ENCODE data around the gene SEC62.

SEC62 gene, protein sequence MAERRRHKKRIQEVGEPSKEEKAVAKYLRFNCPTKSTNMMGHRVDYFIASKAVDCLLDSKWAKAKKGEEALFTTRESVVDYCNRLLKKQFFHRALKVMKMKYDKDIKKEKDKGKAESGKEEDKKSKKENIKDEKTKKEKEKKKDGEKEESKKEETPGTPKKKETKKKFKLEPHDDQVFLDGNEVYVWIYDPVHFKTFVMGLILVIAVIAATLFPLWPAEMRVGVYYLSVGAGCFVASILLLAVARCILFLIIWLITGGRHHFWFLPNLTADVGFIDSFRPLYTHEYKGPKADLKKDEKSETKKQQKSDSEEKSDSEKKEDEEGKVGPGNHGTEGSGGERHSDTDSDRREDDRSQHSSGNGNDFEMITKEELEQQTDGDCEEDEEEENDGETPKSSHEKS

DNA sequence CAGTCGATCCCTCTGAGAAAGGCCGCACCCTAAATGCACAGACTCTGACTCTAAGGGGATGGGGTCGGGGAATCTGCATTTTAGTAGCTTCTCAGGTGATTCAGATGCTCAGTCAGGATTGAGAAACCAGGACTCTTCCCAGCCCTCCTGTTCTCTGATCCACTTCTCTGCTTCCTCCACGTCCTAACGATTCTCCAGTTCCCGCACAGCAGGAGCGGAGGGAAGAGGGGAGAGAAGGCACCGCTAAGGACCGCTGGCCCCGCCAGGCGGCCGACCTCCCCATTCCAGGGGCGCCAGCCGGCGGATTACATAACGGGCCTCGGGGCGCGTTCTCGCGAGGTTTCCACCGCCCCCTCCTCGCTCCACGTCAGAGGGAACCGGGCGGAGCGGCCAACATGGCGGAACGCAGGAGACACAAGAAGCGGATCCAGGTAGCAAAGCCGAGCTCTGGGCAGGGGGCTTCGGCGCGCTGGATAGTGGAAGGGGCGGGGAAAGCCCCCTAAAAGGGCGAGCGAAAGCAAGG is at the start of gene SEC62:
Gene SEC62, plus strand, starts transcription at position 380 of the 523 bp plus-strand sequence. Its CDS starts 16 bp downstream, at position 396.
- DNase-seq = peak; percentile 92

DNA sequence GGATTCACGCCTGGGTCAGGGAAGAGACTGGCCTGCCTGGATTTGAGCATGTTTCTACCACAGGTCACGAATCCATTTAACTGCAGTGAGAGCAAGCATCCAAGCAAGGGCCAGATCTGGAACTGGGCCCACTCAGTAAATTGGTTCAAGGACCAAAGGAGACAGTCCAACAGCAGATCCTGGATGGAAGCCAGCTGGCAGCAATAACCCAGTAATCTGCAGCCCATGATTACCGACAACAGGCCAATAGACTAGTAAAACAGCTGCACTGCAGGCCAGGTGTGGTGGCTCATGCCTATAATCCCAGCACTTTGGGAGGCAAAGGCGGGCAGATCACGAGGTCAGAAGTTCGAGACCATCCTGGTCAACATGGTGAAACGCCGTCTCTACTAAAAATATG is 43.4 kb upstream of the SEC62 start:
- DNase-seq = no peak

DNA sequence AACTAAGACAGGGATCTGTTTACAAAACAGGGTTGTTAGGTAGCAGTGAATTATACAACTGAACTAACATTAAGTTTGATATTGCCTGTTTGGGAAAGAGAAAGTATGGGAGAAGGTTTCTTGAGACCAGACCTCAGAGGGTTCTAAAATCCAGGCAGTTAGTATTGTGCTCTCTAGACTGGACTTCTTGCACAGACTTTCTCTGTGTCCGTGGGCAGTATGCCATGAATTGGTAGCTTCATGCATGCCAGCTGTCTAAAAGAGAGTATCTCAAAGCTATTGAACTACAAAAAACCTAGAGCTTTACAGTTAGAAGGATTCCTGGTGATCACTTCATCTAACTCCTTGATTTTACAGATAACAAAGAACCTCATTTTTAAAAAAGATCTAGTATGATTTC is 42.8 kb upstream of the SEC62 start:
- DNase-seq = no peak

DNA sequence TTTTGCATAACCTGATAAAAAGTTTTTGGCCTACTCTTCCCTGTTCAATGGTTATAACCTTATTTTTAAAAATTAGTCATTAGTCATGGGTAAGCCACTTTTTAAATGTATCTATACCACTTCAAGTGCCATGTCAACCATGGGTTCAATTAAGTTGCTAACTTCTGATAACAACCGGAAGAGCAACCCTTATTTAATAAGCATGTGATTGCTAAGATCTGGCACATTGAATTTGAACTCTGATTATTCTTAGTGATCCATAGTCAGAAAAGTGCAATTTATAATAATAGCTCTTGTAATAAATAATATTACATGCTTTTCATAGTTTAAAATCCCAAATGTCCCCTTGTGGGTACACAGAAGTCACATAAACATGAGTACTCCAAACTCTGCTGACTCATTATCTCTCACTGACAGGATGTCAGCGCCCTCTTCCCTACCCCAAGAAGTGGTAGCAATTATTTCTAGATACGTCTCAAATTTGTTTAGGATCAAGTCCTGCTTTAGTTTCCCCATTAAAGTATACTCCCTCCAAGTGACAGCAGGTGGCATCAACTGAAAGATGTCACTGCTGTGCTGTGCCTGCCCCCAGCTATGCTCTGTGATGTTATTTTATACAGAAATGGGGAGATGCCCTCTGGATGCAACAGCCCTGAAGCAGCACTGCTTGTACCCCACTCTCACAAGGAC is 36.6 kb upstream of the SEC62 start:
- DNase-seq = peak; percentile 25

DNA sequence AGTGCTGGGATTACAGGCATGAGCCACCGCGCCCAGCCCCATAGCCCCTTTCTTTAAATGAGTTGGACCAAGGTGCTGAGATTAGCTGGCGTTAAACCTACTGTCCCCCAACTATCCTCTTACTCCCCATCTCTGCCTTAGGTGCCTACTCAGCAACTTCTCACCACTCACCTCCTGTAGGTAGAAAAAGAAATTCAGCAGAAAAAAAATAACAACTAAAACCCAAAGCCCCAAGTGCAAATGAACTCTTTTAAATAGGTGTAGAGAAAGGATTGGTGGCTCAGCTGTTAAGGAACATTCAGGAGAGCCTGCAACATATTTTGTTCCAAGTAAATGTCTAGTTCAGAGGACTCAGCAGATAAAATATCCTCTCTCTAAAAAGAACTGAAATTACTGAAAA is 35.8 kb upstream of the SEC62 start:
- DNase-seq = no peak

DNA sequence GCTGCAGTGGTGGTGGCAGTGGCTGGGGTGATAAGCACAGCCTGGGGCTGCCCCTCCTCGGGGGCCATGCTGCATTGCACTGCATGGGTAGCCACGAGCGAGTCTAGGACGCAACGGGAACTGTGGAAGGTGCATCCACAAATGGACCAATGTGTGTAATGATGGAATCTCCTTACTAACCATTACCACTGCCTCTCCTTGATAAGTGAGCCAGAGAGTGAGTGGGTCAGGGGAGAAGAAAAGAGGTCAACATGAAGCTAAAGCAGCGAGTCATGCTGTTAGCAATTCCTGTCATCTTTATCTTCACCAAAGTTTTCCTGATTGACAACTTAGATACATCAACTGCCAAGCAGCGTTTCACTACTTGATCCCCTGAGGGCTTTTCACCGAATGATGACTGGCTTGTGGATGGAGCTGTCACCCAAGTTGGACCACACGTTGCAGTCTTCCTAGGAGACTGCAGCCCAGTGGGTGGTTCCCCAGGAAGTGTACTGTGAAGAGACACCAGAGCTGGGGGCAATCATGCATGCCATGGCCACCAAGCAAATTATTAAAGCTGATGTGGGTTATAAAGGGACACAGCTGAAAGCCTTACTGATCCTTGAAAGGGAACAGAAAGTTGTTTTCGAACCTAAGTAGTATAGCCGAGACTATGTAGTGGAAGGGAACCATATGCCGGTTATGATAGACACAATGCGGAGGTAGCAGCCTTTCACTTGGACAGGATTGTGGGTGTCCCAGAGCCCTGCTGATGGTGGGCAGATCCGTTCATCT is 34.7 kb upstream of the SEC62 start:
- peak; percentile 53 for DNase-seq

DNA sequence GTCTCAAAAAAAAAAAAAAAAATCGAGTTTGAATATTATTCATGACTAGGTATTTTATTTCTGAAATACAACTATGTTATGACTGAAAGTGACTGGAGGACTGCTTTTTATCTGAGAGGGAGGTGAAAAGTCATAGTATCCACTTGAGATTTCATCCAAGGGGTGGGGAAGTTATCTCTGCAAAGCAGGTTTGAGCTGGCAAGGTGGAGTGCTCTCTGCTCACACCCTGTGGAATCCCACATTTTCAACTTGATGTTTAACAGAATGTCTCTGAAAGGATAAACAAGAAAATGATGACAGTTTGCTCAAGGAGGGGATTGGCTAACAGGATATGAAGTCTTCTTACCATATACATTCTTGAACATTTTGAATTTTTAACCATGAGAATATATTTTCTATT is 27.3 kb upstream of the SEC62 start:
- DNase-seq = no peak

DNA sequence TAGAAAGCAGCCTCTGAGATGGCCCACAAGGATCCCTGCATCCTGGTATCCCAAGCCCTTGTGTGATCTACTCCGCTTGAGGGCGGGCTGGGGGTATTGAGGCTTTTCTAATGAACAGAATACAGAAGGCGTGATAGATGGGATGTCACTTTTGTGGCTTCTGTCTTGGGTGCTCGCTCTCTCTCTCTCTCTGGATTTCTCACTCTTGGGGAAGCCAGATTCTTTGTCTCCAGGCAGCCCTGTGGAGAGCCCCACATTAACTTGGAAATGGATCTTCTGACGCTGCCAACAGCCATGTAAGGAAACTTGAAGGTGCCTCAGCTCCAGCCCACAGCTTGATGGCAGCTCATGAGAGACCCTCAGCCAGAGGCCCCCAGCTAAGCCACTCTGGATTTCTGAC is 26.9 kb upstream of the SEC62 start:
- DNase-seq = no peak

DNA sequence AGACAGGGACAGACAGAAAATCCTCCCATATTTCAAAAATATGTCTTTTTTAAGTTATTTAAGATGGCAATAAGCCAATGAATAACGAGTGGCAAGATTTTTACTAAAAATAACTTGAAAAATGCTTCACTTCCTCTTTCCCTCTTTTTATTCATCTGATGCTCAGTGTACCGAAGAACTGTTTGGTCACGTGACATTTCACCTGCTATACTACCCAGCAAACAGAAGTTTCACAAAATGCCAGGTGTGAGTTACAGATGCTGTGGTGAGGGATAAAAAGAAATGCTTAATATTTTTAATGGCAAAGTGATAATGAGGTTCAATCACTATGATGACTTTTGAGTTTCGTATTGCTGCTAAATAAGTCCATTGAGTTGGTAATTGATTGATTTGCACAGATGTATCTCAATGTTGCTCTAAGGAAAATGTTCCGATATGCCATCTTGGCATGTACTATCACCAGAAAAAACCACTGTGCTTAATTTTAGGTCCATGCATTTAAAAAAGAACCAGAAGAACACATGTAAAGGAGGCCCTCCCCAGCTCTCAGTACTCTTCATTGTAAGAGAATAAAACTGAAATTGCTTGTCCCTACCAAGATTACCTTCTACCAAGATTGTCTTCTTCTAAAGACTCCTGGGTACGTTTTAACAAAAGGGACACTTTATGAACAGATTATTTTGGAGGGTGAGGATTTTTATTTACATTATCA is 26.0 kb upstream of the SEC62 start:
- DNase-seq = peak; percentile 11

DNA sequence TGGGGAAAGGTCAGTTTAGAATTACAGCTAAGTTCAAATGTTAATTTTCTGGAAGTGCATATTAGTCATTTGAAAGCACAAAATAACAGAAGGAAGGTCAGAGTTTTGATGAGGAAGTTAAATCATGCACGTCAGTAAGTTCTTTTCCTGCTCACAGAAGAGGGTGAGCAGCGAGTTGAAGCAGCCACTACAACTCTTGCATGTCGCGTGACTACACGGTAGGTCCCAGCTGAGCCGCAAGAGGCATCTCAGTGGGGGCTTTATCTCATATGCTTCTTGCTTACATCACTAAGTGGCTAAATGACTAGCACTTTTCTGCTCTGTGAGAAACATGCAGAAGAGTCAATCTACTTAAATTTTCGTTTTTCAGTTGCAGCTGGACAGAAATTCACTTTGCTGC is 21.3 kb upstream of the SEC62 start:
- DNase-seq = peak; percentile 83

DNA sequence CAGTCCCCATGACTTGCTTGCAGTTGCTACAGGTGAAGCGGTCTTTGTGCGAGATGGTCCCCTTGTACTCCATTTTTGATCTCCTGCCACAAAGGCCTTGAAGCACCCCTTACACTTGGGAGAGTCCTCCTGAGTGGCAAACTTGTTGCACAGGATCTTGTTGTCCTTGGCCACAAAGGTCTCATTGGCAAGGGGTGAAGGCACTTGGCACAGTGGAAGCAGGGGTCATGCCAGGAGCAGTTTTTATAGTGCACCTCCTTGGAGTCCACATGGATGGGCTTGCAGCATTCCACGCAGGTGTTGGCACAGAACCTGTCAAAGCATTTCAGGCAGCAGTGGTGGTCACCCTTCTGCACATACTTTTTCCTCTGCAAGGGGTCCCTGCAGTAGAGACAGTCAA is 20.3 kb upstream of the SEC62 start:
- DNase-seq = no peak

DNA sequence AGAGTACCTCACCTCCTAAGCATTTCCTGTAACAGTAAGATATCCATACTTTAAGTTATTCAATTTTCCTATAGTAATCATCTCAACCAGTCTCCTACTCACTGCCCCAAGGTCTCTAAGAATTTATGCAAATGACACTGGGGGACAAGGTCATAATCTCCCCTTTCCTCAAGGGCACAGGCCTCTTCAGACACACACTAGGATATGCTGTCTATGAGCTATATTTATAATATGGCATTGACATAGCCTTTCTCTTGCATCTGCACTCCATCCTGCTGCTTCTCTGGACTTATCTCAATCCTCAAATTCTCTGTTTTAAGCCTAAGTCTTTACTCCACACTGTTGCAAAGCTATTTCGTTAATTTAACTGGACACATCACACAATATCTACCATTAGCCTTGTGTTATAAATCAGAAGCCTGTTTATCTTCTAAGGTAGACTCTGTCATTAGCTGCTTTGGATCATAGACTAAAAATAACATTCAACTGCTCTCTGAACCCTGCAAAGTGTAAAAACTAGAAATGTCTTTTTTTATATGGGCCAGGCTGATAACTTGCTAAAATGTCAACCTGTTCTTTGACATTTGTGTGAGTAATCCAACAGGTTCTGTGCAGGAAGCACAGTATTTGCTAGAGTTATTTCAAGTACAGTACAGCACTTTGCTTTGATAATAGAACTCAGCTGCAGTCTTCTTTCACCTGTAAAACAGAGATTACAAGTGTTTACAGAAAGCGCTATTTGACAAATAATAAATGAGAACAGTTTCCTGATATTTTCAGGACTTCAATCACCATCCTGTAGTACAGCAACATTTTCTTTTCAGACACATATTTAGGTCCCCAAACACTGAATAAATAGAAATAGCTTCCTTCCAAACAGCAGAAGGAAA is 17.8 kb upstream of the SEC62 start:
- DNase-seq = no peak

DNA sequence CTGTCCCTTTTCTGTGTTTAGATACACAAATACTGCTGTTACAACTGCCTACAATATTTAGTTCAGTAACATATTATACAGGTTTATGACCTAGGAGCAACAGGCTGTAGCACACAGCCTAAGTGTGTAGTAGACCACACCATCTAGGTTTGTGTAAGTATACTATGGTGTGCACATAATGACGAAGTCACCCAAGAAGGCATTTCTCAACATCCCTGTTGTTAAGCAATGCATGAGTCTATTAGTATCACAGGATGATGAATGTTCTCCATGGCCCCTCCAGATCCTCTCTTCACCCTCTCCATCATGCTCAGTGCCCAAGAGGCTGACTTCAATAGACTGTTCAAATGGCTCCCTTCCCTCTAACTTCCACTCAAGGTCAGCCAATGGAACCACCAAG is 14.6 kb upstream of the SEC62 start:
- peak; percentile 10 for DNase-seq

DNA sequence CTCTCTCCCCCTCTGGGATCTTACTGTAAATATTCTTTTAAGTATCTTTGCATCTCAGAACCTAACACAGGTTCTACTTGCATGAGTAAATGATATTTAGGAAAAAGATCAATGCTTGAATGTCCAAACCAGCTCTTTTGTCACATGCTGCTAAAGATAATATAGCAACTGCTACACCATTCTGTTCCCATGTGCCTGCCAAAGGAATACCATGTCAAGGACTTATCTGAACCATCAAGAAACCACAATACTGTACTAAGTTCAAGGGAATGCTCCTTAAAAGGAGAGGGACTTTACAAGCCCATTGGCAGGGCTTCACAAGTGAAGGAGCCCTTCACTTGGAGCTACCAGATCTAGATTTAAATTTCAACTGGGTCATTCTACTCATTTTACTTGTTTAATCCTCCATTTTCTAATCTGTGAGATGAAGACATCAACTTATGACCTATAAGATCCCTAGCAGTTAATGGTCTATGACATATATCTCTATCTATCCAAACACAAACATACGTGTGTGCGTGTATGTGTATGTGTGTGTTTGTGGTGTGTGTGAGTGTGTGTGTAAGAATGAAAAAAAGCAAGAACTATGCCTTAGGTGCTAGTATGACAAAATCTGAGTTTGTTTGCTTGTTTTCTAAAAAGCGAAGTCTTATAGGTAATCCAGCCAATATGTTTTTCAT is 13.0 kb upstream of the SEC62 start:
- DNase-seq = no peak

DNA sequence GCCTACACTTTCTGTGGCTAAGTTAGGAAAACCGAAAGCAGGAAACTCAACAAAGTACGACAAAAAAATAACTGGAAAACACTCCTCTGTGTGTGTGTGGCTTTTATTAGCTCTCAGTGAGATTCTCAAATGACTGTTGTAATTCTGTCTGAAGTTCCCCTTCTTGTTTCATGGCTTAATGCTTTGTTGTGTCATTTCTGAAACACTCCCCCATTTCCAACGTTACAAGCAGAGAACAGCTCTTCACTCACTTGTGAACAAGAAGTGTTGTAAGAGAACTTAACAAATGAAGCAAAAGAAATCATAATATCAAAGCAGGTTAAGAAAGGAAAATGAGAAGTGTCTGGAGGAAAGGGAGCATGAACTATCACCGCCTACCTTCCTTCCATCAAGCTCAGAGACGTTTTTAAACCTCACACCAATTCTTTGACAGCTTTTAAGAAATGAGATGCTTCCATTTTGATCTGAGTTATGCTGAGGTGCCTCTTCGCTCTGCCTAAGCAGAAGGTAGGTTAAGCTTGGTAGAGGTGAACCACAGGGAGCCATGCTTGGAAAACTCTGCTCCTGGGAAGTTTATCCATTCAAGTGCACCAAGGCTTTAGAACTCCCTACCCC is 12.4 kb upstream of the SEC62 start:
- DNase-seq = no peak

DNA sequence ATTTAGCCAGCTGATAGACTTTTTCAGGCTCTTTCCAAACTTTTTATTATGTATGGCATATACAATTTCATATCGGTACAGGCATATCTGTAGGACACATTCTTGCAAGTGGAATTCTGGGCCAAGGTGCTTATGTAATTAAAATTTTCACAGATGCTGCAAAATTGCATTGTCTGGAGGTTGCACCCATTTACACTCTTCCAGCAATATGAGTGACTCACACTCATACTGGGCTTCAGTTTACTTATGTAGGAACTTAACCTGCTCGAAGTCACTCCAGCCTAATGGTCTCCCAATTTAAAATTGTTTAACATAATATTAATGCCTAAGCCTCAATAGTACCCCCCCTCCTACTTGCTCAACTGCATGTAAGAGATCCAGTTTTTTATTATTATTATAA is 11.2 kb upstream of the SEC62 start:
- DNase-seq = no peak

DNA sequence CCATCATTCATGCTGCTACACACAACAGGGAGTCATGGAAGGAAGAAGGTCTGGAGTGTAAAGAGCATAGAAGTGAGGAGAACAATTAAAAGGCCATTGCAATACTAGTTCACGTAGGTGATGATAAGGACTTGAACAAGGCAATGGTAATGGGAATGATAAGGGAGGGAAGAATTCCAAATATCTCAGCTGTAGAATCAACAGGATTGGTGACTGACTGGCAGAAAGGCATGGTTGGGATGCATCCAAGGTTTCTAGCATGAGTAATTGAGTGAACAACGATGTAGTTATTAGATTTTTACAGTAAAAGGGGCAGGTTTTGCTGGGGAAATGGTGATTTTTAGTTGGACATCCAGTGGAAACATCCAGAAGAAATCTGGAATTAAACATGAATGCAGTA is 2.4 kb upstream of the SEC62 start:
- no peak for DNase-seq

DNA sequence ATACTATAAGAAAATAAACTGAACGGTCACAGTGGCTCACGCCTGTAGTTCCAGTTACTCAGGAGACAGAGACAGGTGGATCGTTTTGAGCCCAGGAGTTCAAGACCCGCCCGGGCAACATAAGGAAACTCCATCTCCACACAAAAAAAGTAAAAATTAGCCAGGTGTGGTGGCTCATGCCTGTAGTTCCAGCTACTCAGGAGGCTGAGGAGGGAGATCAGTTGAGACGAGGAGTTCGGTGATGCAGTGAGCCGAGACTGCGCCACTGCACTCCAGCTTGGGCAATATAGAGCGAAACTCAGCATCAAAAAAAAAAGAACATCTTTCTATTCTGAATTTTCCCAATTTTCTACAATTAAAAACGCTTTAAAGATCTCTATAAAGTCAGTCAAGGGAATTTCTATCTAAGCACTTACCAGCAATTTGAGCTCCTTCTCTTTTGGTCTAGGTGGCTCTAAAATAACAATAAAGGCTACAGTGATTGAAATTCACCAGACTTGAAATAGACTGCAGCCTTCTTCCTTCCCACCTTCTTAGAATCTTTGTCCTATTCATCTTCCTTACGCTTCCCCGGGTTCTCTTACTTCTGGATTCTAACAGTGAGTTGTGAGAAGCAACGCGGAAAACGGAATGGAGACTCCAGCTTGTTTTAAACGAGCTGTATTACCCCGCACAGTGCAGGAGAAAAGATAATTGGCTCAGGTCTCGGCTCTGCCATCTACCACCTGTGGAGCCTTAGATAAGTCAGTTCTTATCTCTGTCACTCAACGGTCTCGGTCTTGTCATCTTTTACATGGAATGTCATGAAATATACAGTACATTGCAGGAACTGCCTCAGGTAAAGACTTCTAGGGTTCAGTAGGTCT is 812 bp upstream of the SEC62 start:
- no peak for DNase-seq
